H1 (cell line): ENCODE data around the gene KLF6. TPM values are rescaled to one million over a fixed set of nuclear protein-coding genes. Genes with fewer than 3 reads are reported as not detected.

ENCODE experiments used
- CTCF ChIA-PET: fragments of 300-600 bp; sonication (Branson Sonifier 250); formaldehyde crosslinking; loops from one replicate; lab custom pipeline; 2021; ENCODE audit not compliant: partially characterized antibody; lab: Charles Lee
- POLR2A ChIA-PET: fragments of 300-600 bp; sonication (Branson Sonifier 250); formaldehyde crosslinking; loops from one replicate; lab custom pipeline; 2021; ENCODE audit warnings: inconsistent platforms; ENCODE audit not compliant: partially characterized antibody; lab: Charles Lee
- DNase-seq, 2 experiments: peaks; one replicate each; pipeline versions ENCODE4 v3.0.0 to v3.0.0-alpha.2; 2010 to 2022; ENCODE audit warnings: low spot score in 2 of 2, low read depth in 1 of 2, mixed read lengths in 1 of 2
- FAIRE-seq: peaks from 2 replicates; lab custom pipeline; 2011; peaks lifted over from hg19 to GRCh38; lab: Jason Lieb, UNC
- H2AFZ ChIP-seq: 2 replicates; pipeline ENCODE4 v1.8.1; 2012; ENCODE audit warnings: low read length, inconsistent platforms
- H2AK5ac ChIP-seq: 2 replicates; pipeline ENCODE4 v1.6.1; 2013; ENCODE audit warnings: low read depth, low read length
- H2BK120ac ChIP-seq: replicated peaks from 2 replicates; pipeline ENCODE3; 2013; ENCODE audit warnings: low read depth, low read length, inconsistent platforms
- H2BK12ac ChIP-seq: 2 replicates; pipeline ENCODE4 v1.6.1; 2013; ENCODE audit warnings: low read depth, low read length
- H2BK15ac ChIP-seq: 2 replicates; pipeline ENCODE4 v1.6.1; 2013; ENCODE audit warnings: low read length
- H2BK20ac ChIP-seq: 2 replicates; pipeline ENCODE4 v1.6.1; 2013; ENCODE audit warnings: low read length
- H2BK5ac ChIP-seq: 2 replicates; pipeline ENCODE4 v1.6.1; 2013; ENCODE audit warnings: low read depth, low read length
- H3K14ac ChIP-seq: 2 replicates; pipeline ENCODE4 v1.6.1; 2013; ENCODE audit warnings: inconsistent platforms; ENCODE audit not compliant: insufficient read length
- H3K18ac ChIP-seq: 2 replicates; pipeline ENCODE4 v1.6.1; 2013; ENCODE audit warnings: low read length; ENCODE audit errors: extremely low read depth
- H3K23ac ChIP-seq: 2 replicates; pipeline ENCODE4 v1.6.1; 2013; ENCODE audit warnings: inconsistent platforms; ENCODE audit not compliant: insufficient read length
- H3K23me2 ChIP-seq: 2 replicates; pipeline ENCODE4 v1.6.1; 2013; ENCODE audit warnings: low read depth, low read length
- H3K27ac ChIP-seq: 2 replicates; pipeline ENCODE4 v1.6.1; 2011; ENCODE audit warnings: low read depth, low read length, inconsistent platforms
- H3K27me3 ChIP-seq, 4 experiments: replicated peaks in 1 of 4; 1 replicate in 1 of 4; 2 replicates in 3 of 4; pipeline versions ENCODE4 v1.6.1 to v1.8.1; 2011 to 2013; ENCODE audit warnings: low read length in 3 of 4, mild to moderate bottlenecking in 3 of 4, inconsistent platforms in 2 of 4, mixed read lengths in 2 of 4, moderate library complexity in 1 of 4; ENCODE audit not compliant: control insufficient read depth in 3 of 4, insufficient read depth in 3 of 4; ENCODE audit errors: extremely low read depth in 1 of 4
- H3K36me3 ChIP-seq, 4 experiments: 2 replicates each; pipeline versions ENCODE4 v1.6.1 to v1.8.1; 2011 to 2013; ENCODE audit warnings: mild to moderate bottlenecking in 4 of 4, low read length in 3 of 4, moderate library complexity in 2 of 4, control low read depth in 1 of 4, inconsistent platforms in 1 of 4; ENCODE audit not compliant: insufficient read depth in 4 of 4, control insufficient read depth in 2 of 4
- H3K4ac ChIP-seq: replicated peaks from 2 replicates; pipeline ENCODE3; 2013; ENCODE audit warnings: low read length, low read depth, mixed read lengths, inconsistent platforms; ENCODE audit not compliant: insufficient read length
- H3K4me1 ChIP-seq, 4 experiments: replicated peaks in 1 of 4; 1 replicate in 1 of 4; 2 replicates in 3 of 4; pipeline versions ENCODE4 v1.6.1 to v1.8.1; 2011 to 2013; ENCODE audit warnings: low read length in 3 of 4, inconsistent platforms in 2 of 4, mixed read lengths in 1 of 4; ENCODE audit not compliant: insufficient read depth in 4 of 4, control insufficient read depth in 3 of 4
- H3K4me2 ChIP-seq, 2 experiments: 2 replicates each; pipeline versions ENCODE4 v1.6.1 to v1.8.1; 2011 to 2013; ENCODE audit warnings: low read depth in 2 of 2, low read length in 2 of 2, control low read depth in 1 of 2, inconsistent platforms in 1 of 2, mild to moderate bottlenecking in 1 of 2; ENCODE audit not compliant: insufficient read depth in 1 of 2
- H3K4me3 ChIP-seq, 4 experiments: fragments of 200-600, 300-600 bp in 1 of 4; sonication (generic), shearing (Covaris generic), sonication (Bioruptor Twin) in 1 of 4; 2 replicates each; pipeline versions ENCODE4 v1.5.1 to v1.8.1; 2011 to 2016; ENCODE audit warnings: low read length in 4 of 4, low read depth in 3 of 4, control low read depth in 2 of 4, inconsistent platforms in 2 of 4, mild to moderate bottlenecking in 2 of 4, mixed read lengths in 1 of 4, moderate library complexity in 1 of 4; ENCODE audit not compliant: insufficient read depth in 2 of 4; ENCODE audit errors: extremely low read depth in 1 of 4
- H3K56ac ChIP-seq: replicated peaks from 2 replicates; pipeline ENCODE3; 2013; ENCODE audit warnings: low read depth, mild to moderate bottlenecking, mixed read lengths, low read length, inconsistent platforms; ENCODE audit not compliant: insufficient read length
- H3K79me1 ChIP-seq: 2 replicates; pipeline ENCODE4 v1.6.1; 2013; ENCODE audit warnings: low read depth, low read length, control low read depth
- H3K79me2 ChIP-seq, 2 experiments: 2 replicates each; pipeline versions ENCODE4 v1.6.1 to v1.8.1; 2012 to 2013; ENCODE audit warnings: low read length in 2 of 2, mild to moderate bottlenecking in 2 of 2, inconsistent platforms in 1 of 2; ENCODE audit not compliant: insufficient read depth in 2 of 2, control insufficient read depth in 1 of 2
- H3K9ac ChIP-seq, 4 experiments: replicated peaks in 1 of 4; 1 replicate in 1 of 4; 2 replicates in 3 of 4; pipeline versions ENCODE4 v1.6.1 to v1.8.1; 2011 to 2013; ENCODE audit warnings: low read depth in 3 of 4, low read length in 3 of 4, control low read depth in 2 of 4, mild to moderate bottlenecking in 2 of 4, moderate library complexity in 2 of 4, inconsistent platforms in 1 of 4; ENCODE audit errors: extremely low read depth in 1 of 4
- H3K9me3 ChIP-seq, 2 experiments: 2 replicates each; pipeline versions ENCODE4 v1.6.1 to v1.8.1; 2012 to 2013; ENCODE audit warnings: mild to moderate bottlenecking in 2 of 2, moderate library complexity in 2 of 2, control low read depth in 1 of 2, inconsistent platforms in 1 of 2, low read depth in 1 of 2, low read length in 1 of 2, mixed read lengths in 1 of 2; ENCODE audit not compliant: insufficient read depth in 2 of 2
- H4K20me1 ChIP-seq, 2 experiments: replicated peaks in 1 of 2; 2 replicates each; pipeline versions ENCODE3 to v1.8.1; 2011 to 2013; ENCODE audit warnings: inconsistent platforms in 2 of 2, low read length in 2 of 2, mild to moderate bottlenecking in 1 of 2; ENCODE audit not compliant: insufficient read depth in 2 of 2, control insufficient read depth in 1 of 2
- H4K5ac ChIP-seq: 2 replicates; pipeline ENCODE4 v1.6.1; 2013; ENCODE audit warnings: low read length, low read depth, mixed read lengths, inconsistent platforms; ENCODE audit not compliant: insufficient read length
- H4K8ac ChIP-seq: 2 replicates; pipeline ENCODE4 v1.8.0; 2013; ENCODE audit warnings: mild to moderate bottlenecking, moderate library complexity, low read length, inconsistent platforms; ENCODE audit not compliant: insufficient read depth; ENCODE audit errors: extremely low read depth
- H4K91ac ChIP-seq: replicated peaks from 2 replicates; pipeline ENCODE3; 2013; ENCODE audit warnings: low read length, mixed read lengths, inconsistent platforms; ENCODE audit not compliant: insufficient read length
- CBX8 ChIP-seq: fragments of 300-800, 300-1000 bp; sonication (generic); IDR thresholded peaks from 2 replicates; pipeline ENCODE4 v1.7.1; 2016; ENCODE audit warnings: low read depth, low read length, borderline replicate concordance
- GABPA ChIP-seq: IDR thresholded peaks from 2 replicates; pipeline ENCODE4 v1.6.1; 2011; ENCODE audit warnings: mild to moderate bottlenecking, low read length, moderate library complexity, borderline replicate concordance; ENCODE audit not compliant: insufficient read depth
- GTF2F1 ChIP-seq: IDR thresholded peaks from 2 replicates; pipeline ENCODE4 v1.6.1; 2012; ENCODE audit warnings: low read depth, low read length, improper control_type of control experiment, borderline replicate concordance
- JUND ChIP-seq: IDR thresholded peaks from 2 replicates; pipeline ENCODE4 v1.6.1; 2011; ENCODE audit warnings: mild to moderate bottlenecking, improper control_type of control experiment, low read length
- KDM5A ChIP-seq: fragments of 200-600 bp; IDR thresholded peaks from 2 replicates; pipeline ENCODE4 v1.7.1; 2012; ENCODE audit warnings: mild to moderate bottlenecking, low read length, inconsistent platforms, mixed read lengths
- MAFK ChIP-seq: IDR thresholded peaks from 2 replicates; pipeline ENCODE4 v1.6.1; 2012; ENCODE audit warnings: low read depth, mild to moderate bottlenecking, improper control_type of control experiment, low read length
- PHF8 ChIP-seq: fragments of 200-600 bp; sonication (generic); conservative IDR thresholded peaks from 2 replicates; pipeline ENCODE4 v1.7.1; 2012; ENCODE audit warnings: low read depth, mild to moderate bottlenecking, inconsistent platforms, low read length, moderate library complexity
- POLR2A ChIP-seq, 2 experiments: IDR thresholded peaks; 1 replicate in 1 of 2; 2 replicates in 1 of 2; pipeline ENCODE4 v1.6.1; 2011; ENCODE audit warnings: low read depth in 2 of 2, low read length in 2 of 2, mild to moderate bottlenecking in 2 of 2; ENCODE audit errors: control extremely low read depth in 1 of 2
- RFX5 ChIP-seq: IDR thresholded peaks from 2 replicates; pipeline ENCODE4 v1.6.1; 2011; ENCODE audit warnings: low read depth, low read length, improper control_type of control experiment, borderline replicate concordance
- SIRT6 ChIP-seq: IDR thresholded peaks from one replicate; pipeline ENCODE4 v1.7.1; 2012; ENCODE audit warnings: low read length, inconsistent platforms
- TEAD4 ChIP-seq: IDR thresholded peaks from 2 replicates; pipeline ENCODE4 v1.6.1; 2012; ENCODE audit warnings: low read depth, low read length, inconsistent platforms, mixed read lengths
- WGBS, 2 experiments: shearing (Covaris generic) in 1 of 2; methylation state at CpG; one replicate each; pipeline versions ENCODE4 v1.1.6 to v1.1.7; 2013 to 2015; ENCODE audit warnings: low lambda C conversion rate in 2 of 2, mixed read lengths in 2 of 2, inconsistent platforms in 1 of 2, low coverage in 1 of 2, missing lambda C conversion rate in 1 of 2; ENCODE audit not compliant: insufficient replicate concordance in 2 of 2, insufficient coverage in 1 of 2, insufficient read length in 1 of 2; ENCODE audit errors: extremely low coverage in 1 of 2, missing lambda C conversion rate in 1 of 2; 5-methylcytosine and 5-hydroxymethylcytosine counted together
- polyA plus RNA-seq, 7 experiments: library from polyadenylated mRNA; depleted of rRNA in 3 of 7; stranded (reverse) in 5 of 7; unstranded in 2 of 7; fragments of >200 nt in 5 of 7; fragments of 200-250 nt in 2 of 7; gene quantifications; 1 replicate in 5 of 7; 2 replicates in 1 of 7; 4 replicates in 1 of 7; pipeline versions ENCODE4 v1.2.1 to v1.2.3, GENCODE V29; 2011 to 2013; ENCODE audit warnings: missing spikeins in 2 of 7, mixed read lengths in 2 of 7
- total RNA-seq: library from RNA; stranded (reverse); fragmentation: NEBNext Ultra II Directional; extraction: Animal tissue kit (Norgen Biotek cat#: 25700); gene quantifications from 2 replicates; pipeline ENCODE4 v1.2.1, GENCODE V29; 2021
- TF ChIP-seq, protein P1 (sequence below), 3 experiments: IDR thresholded peaks; 1 replicate in 2 of 3; 2 replicates in 1 of 3; pipeline versions ENCODE4 v1.5.1 to v1.6.1; 2011; ENCODE audit warnings: low read length in 3 of 3, mild to moderate bottlenecking in 3 of 3, inconsistent platforms in 2 of 3, low read depth in 1 of 3, moderate library complexity in 1 of 3; ENCODE audit not compliant: insufficient read depth in 1 of 3; ENCODE audit errors: control extremely low read depth in 1 of 3

KLF6 gene
- total and polyA plus RNA-seq, 2 of the 8 experiments (the other 6 are each of a cell fraction or from before 2014, with no cell fraction given), result 5.7 to 19.5 TPM

DNA sequence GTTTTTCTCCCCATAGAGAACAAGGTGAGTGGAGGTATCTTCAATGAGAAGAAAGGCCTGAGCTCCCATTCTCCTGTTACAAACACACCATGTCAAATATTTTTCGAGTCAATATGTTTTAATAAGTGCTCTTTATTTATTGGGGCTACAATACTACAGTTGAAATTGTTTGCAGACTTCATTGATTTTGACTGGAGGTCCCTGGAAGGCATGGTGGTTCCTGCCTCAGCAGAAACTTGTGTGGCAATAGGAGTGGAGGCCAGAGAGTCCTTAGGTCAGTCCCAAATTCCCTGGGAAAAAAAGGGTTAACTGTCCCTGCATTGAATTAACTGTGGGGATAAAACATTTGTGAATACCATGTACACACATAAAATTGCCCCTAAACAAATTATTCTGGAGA, 22.7 kb downstream of the KLF6 start:
- Histone ChIP-seq H2BK12ac (no peak overlapping the region), H4K5ac (no peak overlapping the region), H4K20me1 (no peaks in the 10 kb centered on the region), H3K23me2 (no peaks in the 10 kb centered on the region), H2BK15ac (no peak overlapping the region), H2BK5ac (no peak overlapping the region), H3K4me3 (no peak overlapping the region), H4K8ac (no peak overlapping the region), H3K9me3 (no peaks in the 10 kb centered on the region), H3K23ac (no peak overlapping the region), H2BK20ac (no peak overlapping the region), H2AK5ac (no peak overlapping the region), H2BK120ac (no peak overlapping the region), H2AFZ (no peak overlapping the region), H3K79me2 (no peaks in the 10 kb centered on the region), H3K4me2 (peak overlapping the region in 1 of 2 experiments; percentile 45; a peak in 2 of 4 replicates), H3K4me1 (peaks cover 0 to 10% (median 6%) of the 10 kb centered on the region in 4 experiments; a peak in 5 of 7 replicates), H4K91ac (no peak overlapping the region), H3K56ac (no peak overlapping the region), H3K27me3 (no peaks in the 10 kb centered on the region), H3K4ac (no peak overlapping the region), H3K27ac (no peak overlapping the region), H3K18ac (no peak overlapping the region), H3K14ac (no peak overlapping the region), H3K79me1 (no peaks in the 10 kb centered on the region), H3K9ac (no peak overlapping the region), H3K36me3 (no peaks in the 10 kb centered on the region)
- no peak for DNase-seq
- no peak for FAIRE-seq
- ChIA-PET POLR2A (interaction anchor here (1.2 to 2.0 kb wide), 4 partner anchors 15 to 23 kb away, joined by 3 to 9 read pairs (median 6); partner anchors contain the start of gene KLF6), CTCF (interaction anchor here (0.6 to 1.4 kb wide), 3 partner anchors 8 to 193 kb away, joined by 3 read pairs; no protein-coding TSS in a partner anchor)
- 80% methylated on average over 1 of the region's 1 CpG; no CpG with 5 or more reads in 1 of the 2 experiments for WGBS, 2 experiments
- TF ChIP-seq PHF8, result no peak
- no peak for TF ChIP-seq TEAD4
- no peak for TF ChIP-seq CBX8
- TF ChIP-seq JUND, result no peak
- no peak for TF ChIP-seq POLR2A (IDR thresholded peaks at IDR 0.05; ENCODE audit: control extremely low read depth in 1 of 2, low read depth in 2 of 2, low read length in 2 of 2)
- TF ChIP-seq GTF2F1, result no peak
- TF ChIP-seq GABPA, result no peak
- no peak for TF ChIP-seq SIRT6
- no peak for TF ChIP-seq MAFK
- TF ChIP-seq, protein P1, sequence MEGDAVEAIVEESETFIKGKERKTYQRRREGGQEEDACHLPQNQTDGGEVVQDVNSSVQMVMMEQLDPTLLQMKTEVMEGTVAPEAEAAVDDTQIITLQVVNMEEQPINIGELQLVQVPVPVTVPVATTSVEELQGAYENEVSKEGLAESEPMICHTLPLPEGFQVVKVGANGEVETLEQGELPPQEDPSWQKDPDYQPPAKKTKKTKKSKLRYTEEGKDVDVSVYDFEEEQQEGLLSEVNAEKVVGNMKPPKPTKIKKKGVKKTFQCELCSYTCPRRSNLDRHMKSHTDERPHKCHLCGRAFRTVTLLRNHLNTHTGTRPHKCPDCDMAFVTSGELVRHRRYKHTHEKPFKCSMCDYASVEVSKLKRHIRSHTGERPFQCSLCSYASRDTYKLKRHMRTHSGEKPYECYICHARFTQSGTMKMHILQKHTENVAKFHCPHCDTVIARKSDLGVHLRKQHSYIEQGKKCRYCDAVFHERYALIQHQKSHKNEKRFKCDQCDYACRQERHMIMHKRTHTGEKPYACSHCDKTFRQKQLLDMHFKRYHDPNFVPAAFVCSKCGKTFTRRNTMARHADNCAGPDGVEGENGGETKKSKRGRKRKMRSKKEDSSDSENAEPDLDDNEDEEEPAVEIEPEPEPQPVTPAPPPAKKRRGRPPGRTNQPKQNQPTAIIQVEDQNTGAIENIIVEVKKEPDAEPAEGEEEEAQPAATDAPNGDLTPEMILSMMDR (IDR thresholded peaks at IDR 0.05; ENCODE audit: control extremely low read depth in 1 of 3, insufficient read depth in 1 of 3, low read depth in 1 of 3, low read length in 3 of 3), result no peak
- TF ChIP-seq KDM5A, result no peak
- TF ChIP-seq RFX5, result no peak
